ENCODE results near the gene TRIM46.

- TF ChIP-seq ZNF274 (IDR thresholded peaks at IDR 0.05; ENCODE audit: borderline replicate concordance, low read depth, low read length) (no peak), ZKSCAN8 (CRISPR knock-in tag; IDR thresholded peaks at IDR 0.05) (no peak), MLX (CRISPR knock-in tag; conservative IDR thresholded peaks at IDR 0.05) (no peak), CTCF (IDR thresholded peaks at IDR 0.05 in 2 of 3, conservative IDR thresholded peaks at IDR 0.05 in 1 of 3; ENCODE audit: insufficient read depth in 2 of 3, low read depth in 1 of 3, low read length in 3 of 3) (no peak), SMAD1 (IDR thresholded peaks at IDR 0.05; ENCODE audit: low read depth, low read length, partially characterized antibody) (no peak), TCF7 (IDR thresholded peaks at IDR 0.05; ENCODE audit: borderline replicate concordance) (no peak), CBX5 (IDR thresholded peaks at IDR 0.05; ENCODE audit: borderline replicate concordance, low read depth) (no peak)
Observed at GRCh38 chr1:155208541-155209311, 35.1 kb downstream of the TRIM46 start, which contains the start of gene MTX1.
